ENCODE results near the gene FUT2. TPM values are rescaled to one million over a fixed set of nuclear protein-coding genes. Genes with fewer than 3 reads are reported as not detected.
"Not testable (repeated sequence)": the region's sequence is repeated elsewhere in the genome, so short reads cannot be mapped to it uniquely, and the experiment has no call there.

The FUT2 gene
- polyA plus RNA-seq, 3 donors, result not detected

DNA sequence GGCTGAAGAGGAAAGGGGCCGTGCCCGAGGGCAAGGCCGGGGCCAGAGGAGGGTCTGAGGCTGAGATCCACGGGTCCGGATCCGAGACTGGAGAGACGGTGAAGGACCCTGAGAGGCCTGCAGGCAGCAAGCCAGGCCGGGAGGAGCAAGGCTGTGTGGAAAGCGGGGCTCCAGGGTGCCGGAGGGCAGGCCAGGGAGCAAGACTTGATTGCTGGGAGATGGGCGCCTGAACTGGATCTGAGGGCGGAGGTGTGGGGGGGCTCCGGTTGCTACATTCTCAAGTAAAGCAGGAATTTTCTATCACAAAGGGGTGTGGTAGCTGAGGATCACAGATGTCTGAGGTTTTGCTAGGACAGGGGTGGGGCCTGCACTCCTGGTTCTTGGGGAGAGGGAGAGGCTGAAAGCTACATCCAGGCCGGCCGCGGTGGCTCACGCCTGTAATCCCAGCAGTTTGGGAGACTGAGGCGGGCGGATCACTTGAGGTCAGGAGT is 20.0 kb downstream of the FUT2 start:
- DNase-seq, result no peak
- Mint-ChIP-seq H3K9me3 (peaks cover 0 to 12% (median 4%) of the 10 kb centered on the region in 7 donors), H3K4me3 (no peak overlapping the region), H3K27me3 (ENCODE audit: low read depth in 3 of 3) (peaks cover 6 to 10% (median 6%) of the 10 kb centered on the region in 3 donors), H3K4me1 (peaks cover 18% of the 10 kb centered on the region), H3K36me3 (no peaks in the 10 kb centered on the region), H3K27ac (peak overlapping the region in 1 of 7 donors; percentile 5)
- TF ChIP-seq CTCF (IDR thresholded peaks at IDR 0.05), result no peak
- Histone ChIP-seq H3K79me2 (ENCODE audit: insufficient read depth, low read length) (no peaks in the 10 kb centered on the region), H3K4me2 (replicated peaks; ENCODE audit: extremely low read depth, low read length, poor library complexity, severe bottlenecking) (no peak overlapping the region), H3K4me1 (ENCODE audit: control insufficient read depth in 1 of 2, insufficient read depth in 2 of 2, low read length in 2 of 2) (peaks cover 21 to 27% of the 10 kb centered on the region in 2 donors), H3K9me3 (replicated peaks in 1 of 2; ENCODE audit: control insufficient read depth in 1 of 2, insufficient read depth in 1 of 2, low read length in 2 of 2) (peaks cover 0 to 8% of the 10 kb centered on the region in 2 donors), H3K4me3 (replicated peaks in 1 of 3; ENCODE audit: low read depth in 2 of 3, low read length in 3 of 3) (no peak overlapping the region), H3K36me3 (replicated peaks in 1 of 2; ENCODE audit: control insufficient read depth in 1 of 2, insufficient read depth in 2 of 2, low read length in 2 of 2) (no peaks in the 10 kb centered on the region), H4K20me1 (ENCODE audit: insufficient read depth, low read length) (no peaks in the 10 kb centered on the region), H3K27me3 (ENCODE audit: control insufficient read depth in 2 of 2, insufficient read depth in 2 of 2, low read length in 2 of 2) (peaks cover 0 to 2% of the 10 kb centered on the region in 2 donors), H3K9ac (ENCODE audit: insufficient read depth, low read length, poor library complexity, severe bottlenecking) (no peak overlapping the region), H3K27ac (ENCODE audit: low read depth in 1 of 2, low read length in 2 of 2) (no peak overlapping the region), H2AFZ (ENCODE audit: insufficient read depth, low read depth, low read length, poor library complexity, severe bottlenecking) (no peak overlapping the region)
- WGBS (ENCODE audit: insufficient coverage), result 95% methylated on average over 12 of the region's 19 CpGs
- intact Hi-C loops (cut with micrococcal nuclease), result loop anchor here in 1 of 2 donors (10.0 kb wide), 1 partner anchor 71 kb away; the partner anchor contains the start of gene CA11

DNA sequence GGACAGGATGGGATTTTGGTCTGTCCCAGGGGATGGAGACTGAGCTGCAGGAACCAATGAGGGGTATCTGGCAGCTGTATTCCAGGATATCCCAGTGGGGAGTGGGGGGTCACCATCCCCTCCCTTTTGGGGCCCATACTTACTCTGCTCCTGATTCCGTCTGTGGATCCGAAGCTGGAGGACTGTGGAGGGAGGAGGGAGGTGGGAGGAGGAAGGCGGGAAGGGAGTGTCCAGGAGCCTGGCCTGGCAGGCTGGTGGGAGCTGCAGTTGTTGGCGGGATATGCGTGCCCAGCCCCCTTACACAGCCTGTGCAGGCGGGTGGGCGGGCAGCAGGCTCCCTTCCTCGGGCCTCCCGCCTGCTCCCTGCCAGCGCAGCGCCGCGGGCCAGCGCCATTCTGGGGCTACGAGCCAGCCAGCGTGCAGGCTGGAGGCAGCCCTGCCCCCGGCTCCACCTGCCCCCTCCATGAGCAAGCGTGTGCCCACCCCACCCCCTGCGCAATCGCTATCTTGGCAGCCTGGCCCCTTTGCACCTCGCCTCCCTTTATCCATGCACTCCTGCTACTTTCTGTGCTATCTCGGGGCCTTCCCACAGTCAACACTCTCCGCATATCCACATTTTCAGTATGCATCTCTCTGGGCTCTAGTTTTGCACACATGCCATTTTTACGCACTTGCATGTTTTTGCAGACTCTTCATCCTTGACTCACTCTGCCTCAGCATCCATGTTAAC is 21.0 kb downstream of the FUT2 start:
- H3K9me3 Mint-ChIP-seq, result peaks cover 0 to 4% (median 0%) of the 10 kb centered on the region in 7 donors
- no peak overlapping the region for H3K27ac ChIP-seq (ENCODE audit: low read depth in 1 of 2, low read length in 2 of 2)
- H3K4me3 Mint-ChIP-seq, result peak overlapping the region in 1 of 2 donors; percentile 12
- H3K27me3 Mint-ChIP-seq (ENCODE audit: low read depth in 3 of 3), result peaks cover 6 to 9% (median 6%) of the 10 kb centered on the region in 3 donors
- no peak overlapping the region for H3K4me3 ChIP-seq (replicated peaks in 1 of 3; ENCODE audit: low read depth in 2 of 3, low read length in 3 of 3)
- intact Hi-C loops (cut with micrococcal nuclease), result loop anchor here in 1 of 2 donors (10.0 kb wide), 1 partner anchor 72 kb away; the partner anchor contains the start of gene CA11
- H3K4me1 Mint-ChIP-seq, result peaks cover 23% of the 10 kb centered on the region
- peak overlapping the region in 1 of 7 donors; percentile 76 for H3K27ac Mint-ChIP-seq
- DNase-seq, result no peak
- H2AFZ ChIP-seq (ENCODE audit: insufficient read depth, low read depth, low read length, poor library complexity, severe bottlenecking), result no peak overlapping the region
- no peaks in the 10 kb centered on the region for H3K36me3 ChIP-seq (replicated peaks in 1 of 2; ENCODE audit: control insufficient read depth in 1 of 2, insufficient read depth in 2 of 2, low read length in 2 of 2)
- no peaks in the 10 kb centered on the region for H4K20me1 ChIP-seq (ENCODE audit: insufficient read depth, low read length)
- H3K4me1 ChIP-seq (ENCODE audit: control insufficient read depth in 1 of 2, insufficient read depth in 2 of 2, low read length in 2 of 2), result peaks cover 26 to 36% of the 10 kb centered on the region in 2 donors
- H3K27me3 ChIP-seq (ENCODE audit: control insufficient read depth in 2 of 2, insufficient read depth in 2 of 2, low read length in 2 of 2), result peaks cover 0 to 2% of the 10 kb centered on the region in 2 donors
- H3K9me3 ChIP-seq (replicated peaks in 1 of 2; ENCODE audit: control insufficient read depth in 1 of 2, insufficient read depth in 1 of 2, low read length in 2 of 2), result no peaks in the 10 kb centered on the region
- no peak for TF ChIP-seq CTCF (IDR thresholded peaks at IDR 0.05)
- WGBS (ENCODE audit: insufficient coverage), result 62% methylated on average over 23 of the region's 24 CpGs
- no peaks in the 10 kb centered on the region for H3K79me2 ChIP-seq (ENCODE audit: insufficient read depth, low read length)
- no peak overlapping the region for H3K4me2 ChIP-seq (replicated peaks; ENCODE audit: extremely low read depth, low read length, poor library complexity, severe bottlenecking)
- H3K36me3 Mint-ChIP-seq, result no peaks in the 10 kb centered on the region
- no peak overlapping the region for H3K9ac ChIP-seq (ENCODE audit: insufficient read depth, low read length, poor library complexity, severe bottlenecking)

DNA sequence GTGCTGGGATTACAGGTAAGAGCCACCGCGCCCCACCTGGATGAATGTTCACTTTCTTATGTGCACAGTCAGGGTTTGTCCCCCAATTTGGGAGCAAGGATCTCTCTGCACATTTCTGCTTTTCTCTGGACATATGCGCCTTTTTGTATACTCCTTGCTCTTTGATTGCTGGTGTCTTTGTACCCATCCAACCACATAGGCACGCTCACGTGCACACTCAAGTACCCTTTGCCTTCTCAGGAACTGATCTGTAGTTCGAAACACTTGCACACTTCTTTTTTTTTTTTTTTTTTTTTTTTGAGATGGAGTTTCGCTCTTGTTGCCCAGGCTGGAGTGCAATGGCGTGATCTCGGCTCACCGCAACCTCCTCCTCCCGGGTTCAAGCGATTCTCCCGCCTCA is 22.3 kb downstream of the FUT2 start:
- H3K27me3 Mint-ChIP-seq (ENCODE audit: low read depth in 3 of 3); H3K9me3 ChIP-seq (replicated peaks in 1 of 2; ENCODE audit: control insufficient read depth in 1 of 2, insufficient read depth in 1 of 2, low read length in 2 of 2); H3K4me3 ChIP-seq (replicated peaks in 1 of 3; ENCODE audit: low read depth in 2 of 3, low read length in 3 of 3); H4K20me1 ChIP-seq (ENCODE audit: insufficient read depth, low read length); H3K4me2 ChIP-seq (replicated peaks; ENCODE audit: extremely low read depth, low read length, poor library complexity, severe bottlenecking); H3K79me2 ChIP-seq (ENCODE audit: insufficient read depth, low read length); H3K27me3 ChIP-seq (ENCODE audit: control insufficient read depth in 2 of 2, insufficient read depth in 2 of 2, low read length in 2 of 2); H2AFZ ChIP-seq (ENCODE audit: insufficient read depth, low read depth, low read length, poor library complexity, severe bottlenecking); H3K27ac Mint-ChIP-seq; H3K27ac ChIP-seq (ENCODE audit: low read depth in 1 of 2, low read length in 2 of 2); H3K36me3 ChIP-seq (replicated peaks in 1 of 2; ENCODE audit: control insufficient read depth in 1 of 2, insufficient read depth in 2 of 2, low read length in 2 of 2); H3K9me3 Mint-ChIP-seq; H3K36me3 Mint-ChIP-seq; H3K4me3 Mint-ChIP-seq; H3K9ac ChIP-seq (ENCODE audit: insufficient read depth, low read length, poor library complexity, severe bottlenecking); DNase-seq: not testable (repeated sequence)
- 98% methylated on average over 8 of the region's 13 CpGs for WGBS (ENCODE audit: insufficient coverage)
- peaks cover 23 to 33% of the 10 kb centered on the region in 2 donors for H3K4me1 ChIP-seq (ENCODE audit: control insufficient read depth in 1 of 2, insufficient read depth in 2 of 2, low read length in 2 of 2)
- intact Hi-C loops (cut with micrococcal nuclease), result loop anchor here in 1 of 2 donors (10.0 kb wide), 1 partner anchor 73 kb away; the partner anchor contains the start of gene CA11
- peaks cover 17% of the 10 kb centered on the region for H3K4me1 Mint-ChIP-seq

All from CD14-positive monocyte (primary cell).